NCI-H510A treated with DMSO at 0.1 percent for 48 hours (cell line): ENCODE results near the gene TLR9.

ENCODE experiments used
- DNase-seq: peaks from one replicate; lab custom pipeline; 2025; lab: John Stamatoyannopoulos, UW

The TLR9 gene

DNA sequence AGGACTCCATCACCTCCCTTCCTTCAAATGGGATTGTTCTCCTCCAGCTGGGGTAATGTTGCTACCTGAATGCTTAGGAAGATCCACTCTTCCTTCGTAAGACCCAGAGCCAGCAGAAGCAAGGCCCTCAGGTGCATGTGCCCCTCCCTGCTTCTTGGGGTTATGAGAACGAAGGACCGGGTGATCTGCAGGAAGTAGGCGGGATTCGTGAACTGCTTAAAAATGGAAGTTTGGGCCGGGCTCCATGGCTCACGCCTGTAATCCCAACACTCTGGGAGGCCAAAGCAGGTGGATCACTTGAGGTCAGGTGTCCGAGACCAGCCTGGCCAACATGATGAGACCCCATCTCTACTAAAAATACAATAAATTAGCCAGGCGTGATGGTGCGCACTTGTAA lies 8.0 kb downstream of the TLR9 start:
- no peak for DNase-seq

DNA sequence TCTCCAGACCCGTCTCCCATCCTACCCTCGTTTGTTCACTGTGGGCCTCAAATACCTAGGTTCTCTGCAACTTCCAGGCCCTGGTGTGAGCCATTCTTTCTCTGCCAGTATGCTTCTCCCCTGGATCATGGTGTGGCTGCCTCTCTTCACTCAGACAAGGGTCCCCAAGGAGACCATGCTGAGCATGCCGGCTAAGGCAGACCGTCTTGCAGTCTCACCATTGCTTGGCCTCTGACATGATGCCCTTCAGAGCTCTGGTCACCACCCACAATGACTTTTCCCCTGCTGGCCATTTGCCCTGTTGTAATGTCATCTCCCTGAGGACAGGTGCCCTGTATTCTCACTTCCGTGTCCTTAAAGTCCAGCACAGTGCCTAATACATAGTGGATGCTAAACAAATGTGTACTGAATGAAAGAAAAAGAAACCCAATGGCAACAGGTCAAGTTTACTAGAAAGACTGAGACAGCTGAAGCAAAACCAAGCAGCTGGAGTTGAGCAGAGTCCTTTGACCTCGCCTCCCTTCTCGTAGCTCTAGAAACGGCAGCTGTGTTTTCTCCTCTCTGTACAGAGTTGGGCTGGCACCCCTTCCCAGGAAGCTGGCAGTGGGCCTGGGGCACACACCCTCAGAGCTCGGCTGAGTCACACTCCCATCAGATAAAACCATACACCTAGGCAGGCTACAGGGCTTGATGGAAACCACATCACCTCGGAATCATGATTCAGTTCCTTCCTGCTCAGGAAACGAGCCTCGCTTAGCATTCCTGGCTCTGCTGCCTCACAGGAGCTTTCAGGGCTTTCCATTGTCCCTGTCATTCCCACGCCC lies 8.6 kb downstream of the TLR9 start:
- DNase-seq, result no peak

DNA sequence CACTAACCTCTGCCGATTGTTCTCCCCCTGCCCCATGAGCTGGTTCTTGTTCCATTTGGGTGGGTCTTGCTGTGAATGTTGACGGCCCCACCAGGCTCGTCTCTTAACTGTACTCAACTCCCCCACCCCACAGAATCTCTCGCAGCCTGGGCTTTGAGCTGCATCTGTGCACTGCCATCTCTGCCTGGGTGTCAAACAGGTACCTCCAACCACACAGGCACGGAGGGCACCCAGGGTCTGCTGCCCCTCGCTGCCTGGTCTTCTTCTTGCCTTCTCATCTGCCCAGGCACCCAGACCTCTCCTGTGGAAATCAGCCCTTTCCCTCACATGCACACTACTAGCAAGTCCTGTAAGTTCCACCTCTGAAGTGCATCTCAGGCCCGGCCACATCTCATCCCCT lies 10.1 kb downstream of the TLR9 start:
- no peak for DNase-seq

DNA sequence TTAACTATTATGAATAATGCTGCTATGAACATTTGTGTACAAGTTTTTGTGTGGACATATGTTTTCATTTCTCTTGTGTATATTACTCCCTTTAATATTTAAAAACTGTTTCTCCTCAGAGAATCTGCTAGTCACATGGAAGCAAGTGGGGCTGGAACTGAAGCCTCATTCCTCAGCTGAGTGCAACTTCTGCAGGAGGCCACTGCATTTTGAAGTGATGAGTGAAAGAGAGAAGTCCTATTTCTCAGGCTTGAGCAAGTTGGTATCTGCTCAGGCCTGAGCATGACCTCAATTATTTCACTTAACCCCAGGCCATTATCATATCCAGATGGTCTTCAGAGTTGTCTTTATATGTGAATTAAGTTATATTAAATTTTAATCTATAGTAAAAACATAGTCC lies 11.5 kb downstream of the TLR9 start:
- DNase-seq, result no peak

DNA sequence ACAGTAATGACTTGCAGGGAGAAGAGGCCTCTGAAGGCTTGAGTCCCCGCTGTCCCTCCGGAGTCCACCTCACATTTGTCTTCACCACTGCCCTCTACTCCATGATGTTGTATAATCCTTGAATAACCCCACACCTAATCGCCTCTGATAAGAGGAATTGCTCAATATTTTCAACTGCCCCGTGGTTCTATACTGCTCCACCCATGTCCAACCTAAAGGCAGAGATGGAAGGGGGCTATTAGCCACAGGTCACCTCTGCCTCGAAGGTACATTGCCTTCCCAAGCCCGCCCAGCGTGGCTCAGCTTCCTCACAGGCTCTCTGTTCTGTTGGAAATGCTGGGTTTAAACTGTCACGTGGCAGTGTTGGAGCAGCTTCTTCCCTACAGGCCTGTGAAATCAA lies 12.4 kb downstream of the TLR9 start:
- DNase-seq, result no peak

DNA sequence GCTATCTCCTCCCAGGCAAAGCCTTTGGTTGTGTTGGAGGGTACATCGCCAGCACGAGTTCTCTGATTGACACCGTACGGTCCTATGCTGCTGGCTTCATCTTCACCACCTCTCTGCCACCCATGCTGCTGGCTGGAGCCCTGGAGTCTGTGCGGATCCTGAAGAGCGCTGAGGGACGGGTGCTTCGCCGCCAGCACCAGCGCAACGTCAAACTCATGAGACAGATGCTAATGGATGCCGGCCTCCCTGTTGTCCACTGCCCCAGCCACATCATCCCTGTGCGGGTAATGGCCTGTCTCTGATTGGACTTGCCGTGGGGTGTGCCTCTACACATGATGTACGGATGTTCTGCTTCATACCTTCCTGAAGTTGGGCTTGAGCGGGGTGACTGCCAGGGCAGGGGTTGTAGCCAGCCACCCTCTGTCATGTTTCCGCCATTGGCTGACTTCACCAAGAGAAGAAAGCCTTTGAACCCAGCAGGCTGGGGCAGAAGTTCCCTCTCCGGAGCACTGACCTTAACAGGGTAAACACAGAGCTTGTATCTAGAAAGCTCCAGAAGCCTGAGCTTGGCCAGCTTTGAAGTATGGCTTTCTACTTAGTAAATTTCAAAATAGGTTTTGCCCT lies 14.1 kb downstream of the TLR9 start:
- DNase-seq, result no peak

DNA sequence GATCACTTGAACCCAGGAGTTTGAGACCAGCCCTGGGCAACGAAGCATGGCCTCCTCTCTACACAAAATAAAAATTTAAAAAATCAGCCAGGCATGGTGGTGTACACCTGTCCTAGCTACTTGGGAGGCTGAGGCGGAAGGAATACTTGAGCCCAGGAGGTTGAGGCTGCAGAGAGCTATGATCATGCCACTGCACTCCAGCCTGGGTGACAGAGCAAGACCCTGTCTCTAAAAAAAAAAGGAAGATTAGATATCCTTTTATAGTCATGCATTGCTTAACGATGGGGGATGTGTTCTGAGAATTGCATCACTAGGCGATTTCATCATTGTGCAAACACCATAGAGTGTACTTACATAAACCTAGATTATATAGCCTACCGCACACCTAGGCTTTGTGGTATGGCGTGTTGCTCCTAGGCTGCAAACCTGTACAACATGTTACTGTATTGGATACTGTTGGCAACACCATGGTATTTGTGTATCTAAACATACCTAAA lies 14.8 kb downstream of the TLR9 start:
- peak; percentile 24 for DNase-seq

DNA sequence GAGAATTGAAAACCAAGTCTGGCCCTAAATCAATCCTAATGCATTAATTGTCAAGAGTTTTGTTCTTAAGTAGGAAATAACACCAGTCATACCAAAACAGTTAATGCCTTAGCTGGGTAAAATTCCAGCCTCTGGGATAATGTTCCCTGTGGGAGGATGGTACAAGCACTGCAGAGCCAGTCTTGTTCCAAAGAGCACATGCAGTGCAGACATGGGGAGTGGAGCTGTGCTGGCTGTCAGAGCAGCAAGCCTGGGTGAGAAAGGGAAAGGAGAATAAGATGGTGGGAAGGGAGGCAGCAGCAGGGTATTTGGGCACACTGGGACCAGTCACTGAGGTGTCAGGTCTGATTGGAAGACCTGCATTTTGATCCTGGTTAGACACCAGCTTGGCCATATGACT lies 15.4 kb downstream of the TLR9 start:
- no peak for DNase-seq

DNA sequence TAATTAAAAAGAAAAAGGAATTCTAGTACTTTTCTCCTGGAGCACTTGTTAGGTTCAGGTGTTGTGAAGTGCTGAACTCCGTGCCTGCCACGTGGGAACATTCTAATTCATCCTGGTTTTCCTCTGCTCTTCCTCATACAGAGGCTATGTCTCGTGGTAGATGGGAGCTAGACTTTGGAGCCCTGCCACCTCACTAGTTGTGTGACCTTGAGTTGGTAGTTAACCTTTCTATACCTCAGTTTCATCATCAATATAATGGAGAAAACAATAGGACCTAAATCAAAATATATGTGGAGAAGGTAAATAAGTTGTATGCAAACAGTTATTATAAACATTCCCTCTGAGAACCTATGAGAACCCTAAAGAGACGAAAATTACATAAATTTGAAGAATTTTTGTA lies 16.9 kb downstream of the TLR9 start:
- DNase-seq, result no peak

DNA sequence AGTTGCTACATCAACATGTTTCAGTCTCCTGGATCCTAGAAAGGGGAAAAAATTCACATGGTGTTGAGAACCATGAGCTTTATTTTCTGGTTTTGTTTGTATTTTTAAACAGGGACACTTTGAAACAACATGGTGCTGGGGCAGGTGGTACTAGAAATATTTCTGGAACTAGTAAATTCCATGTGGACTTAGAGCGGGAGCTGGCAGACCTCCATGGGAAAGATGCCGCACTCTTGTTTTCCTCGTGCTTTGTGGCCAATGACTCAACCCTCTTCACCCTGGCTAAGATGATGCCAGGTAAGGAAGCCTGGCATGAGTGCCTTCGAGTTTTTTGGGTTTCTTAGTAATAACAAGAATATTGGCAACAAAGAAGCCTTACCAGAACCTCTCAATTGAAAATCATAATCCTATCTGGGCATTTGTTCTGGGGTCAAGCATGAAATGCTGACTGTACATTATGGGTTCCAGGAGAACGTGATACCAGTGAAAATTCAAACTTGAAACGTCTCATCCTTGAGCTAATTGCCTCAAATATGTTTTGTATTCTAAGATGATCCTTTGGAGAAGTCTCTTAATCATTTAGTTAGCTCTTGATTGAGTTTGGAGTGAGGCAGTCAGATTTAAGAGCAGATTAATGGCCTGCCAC lies 19.6 kb downstream of the TLR9 start:
- no peak for DNase-seq

DNA sequence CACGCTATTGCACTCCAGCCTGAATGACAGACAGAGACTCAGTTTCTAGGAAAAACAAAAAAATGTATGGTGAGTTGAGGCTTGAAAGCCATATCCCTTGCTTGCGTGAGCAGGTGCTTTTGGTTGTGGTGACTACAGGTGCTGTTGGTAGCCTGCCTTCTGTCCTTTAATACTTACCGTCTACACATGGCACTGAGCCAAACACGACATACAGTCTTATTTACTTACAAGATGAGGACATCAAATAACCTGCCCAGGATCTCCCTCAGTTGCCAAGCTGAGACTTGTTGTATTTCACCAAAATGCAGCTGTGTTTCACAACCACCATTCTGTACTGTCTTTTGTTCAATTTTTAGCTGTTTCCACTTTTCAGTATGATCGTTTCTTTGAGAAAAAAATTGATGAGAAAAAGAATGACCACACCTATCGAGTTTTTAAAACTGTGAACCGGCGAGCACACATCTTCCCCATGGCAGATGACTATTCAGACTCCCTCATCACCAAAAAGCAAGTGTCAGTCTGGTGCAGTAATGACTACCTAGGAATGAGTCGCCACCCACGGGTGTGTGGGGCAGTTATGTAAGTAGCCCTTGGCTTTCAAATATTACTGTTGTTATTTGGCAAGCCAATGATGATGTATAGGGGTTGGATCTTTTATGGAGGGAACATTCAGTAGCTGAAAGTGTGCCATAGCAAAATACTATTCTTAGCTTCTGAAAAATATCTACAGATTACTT lies 20.9 kb downstream of the TLR9 start:
- DNase-seq, result peak; percentile 79

DNA sequence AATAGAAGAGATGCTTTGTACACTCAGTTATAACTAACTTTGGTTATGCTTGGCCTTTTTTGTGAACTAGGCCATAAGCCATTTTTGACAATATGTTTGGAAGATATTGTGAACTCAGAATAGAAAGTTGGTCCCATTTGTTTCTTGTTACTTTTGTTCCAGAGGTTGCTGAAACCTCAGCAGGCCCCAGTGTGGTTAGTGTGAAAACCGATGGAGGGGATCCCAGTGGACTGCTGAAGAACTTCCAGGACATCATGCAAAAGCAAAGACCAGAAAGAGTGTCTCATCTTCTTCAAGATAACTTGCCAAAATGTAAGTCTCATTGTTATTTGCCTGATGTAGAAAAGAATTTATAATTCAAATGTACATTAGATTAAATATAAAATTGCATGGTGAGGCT lies 21.7 kb downstream of the TLR9 start:
- no peak for DNase-seq

DNA sequence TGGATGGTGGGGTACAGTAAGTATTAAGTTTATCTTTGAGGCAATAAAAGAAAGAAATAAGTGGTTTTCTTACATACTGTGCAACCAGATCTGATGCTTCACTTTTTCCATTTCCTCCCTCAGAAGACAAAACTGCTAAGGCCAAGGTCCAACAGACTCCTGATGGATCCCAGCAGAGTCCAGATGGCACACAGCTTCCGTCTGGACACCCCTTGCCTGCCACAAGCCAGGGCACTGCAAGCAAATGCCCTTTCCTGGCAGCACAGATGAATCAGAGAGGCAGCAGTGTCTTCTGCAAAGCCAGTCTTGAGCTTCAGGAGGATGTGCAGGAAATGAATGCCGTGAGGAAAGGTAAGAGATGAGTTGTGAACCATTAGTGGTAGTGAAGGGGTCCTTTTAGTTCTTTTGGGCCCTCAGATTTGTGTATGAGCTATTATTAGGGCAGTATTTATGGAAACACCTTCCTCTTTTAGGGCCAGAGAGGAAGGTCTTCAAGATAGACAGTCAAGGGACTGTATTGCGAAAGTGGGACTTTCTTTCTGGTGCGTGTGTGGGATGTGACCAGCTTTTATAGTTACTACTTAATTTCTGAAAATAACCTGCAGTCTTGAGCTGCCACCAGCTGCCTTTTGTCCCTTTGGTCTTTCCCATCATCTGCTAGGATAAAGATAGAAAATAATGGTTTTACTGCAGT lies 22.9 kb downstream of the TLR9 start:
- no peak for DNase-seq

DNA sequence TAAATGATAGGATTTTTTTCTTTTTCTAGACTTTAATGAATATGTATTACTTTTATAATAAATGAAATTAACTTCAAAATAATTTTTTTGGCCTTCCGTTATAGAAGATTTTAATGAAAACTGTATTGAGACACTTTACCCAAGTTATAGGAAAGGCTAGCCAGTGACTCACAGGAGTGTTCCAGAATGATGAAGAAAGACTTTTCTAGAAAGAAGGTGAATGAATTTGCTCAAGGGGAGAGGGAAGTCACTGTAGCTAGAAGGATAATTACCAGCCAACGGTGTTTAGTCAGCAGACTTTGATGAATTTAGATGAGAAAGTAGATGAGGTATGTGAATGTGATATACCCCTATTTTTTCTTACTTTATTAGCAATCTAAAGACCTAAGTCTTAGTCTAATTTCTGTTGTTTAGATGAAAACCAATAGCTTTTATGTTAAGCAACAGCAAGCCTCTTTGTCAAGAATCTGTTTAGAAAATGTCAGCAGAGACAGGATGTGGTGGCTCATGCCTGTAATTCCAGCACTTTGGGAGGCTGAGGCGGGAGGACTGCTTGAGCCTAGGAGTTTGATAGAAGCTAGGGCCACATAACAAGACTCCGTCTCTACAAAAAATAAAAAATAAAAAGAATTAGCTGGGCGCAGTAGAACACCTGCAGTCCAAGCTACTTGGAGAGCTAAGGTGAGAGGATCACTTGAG lies 24.3 kb downstream of the TLR9 start:
- no peak for DNase-seq

DNA sequence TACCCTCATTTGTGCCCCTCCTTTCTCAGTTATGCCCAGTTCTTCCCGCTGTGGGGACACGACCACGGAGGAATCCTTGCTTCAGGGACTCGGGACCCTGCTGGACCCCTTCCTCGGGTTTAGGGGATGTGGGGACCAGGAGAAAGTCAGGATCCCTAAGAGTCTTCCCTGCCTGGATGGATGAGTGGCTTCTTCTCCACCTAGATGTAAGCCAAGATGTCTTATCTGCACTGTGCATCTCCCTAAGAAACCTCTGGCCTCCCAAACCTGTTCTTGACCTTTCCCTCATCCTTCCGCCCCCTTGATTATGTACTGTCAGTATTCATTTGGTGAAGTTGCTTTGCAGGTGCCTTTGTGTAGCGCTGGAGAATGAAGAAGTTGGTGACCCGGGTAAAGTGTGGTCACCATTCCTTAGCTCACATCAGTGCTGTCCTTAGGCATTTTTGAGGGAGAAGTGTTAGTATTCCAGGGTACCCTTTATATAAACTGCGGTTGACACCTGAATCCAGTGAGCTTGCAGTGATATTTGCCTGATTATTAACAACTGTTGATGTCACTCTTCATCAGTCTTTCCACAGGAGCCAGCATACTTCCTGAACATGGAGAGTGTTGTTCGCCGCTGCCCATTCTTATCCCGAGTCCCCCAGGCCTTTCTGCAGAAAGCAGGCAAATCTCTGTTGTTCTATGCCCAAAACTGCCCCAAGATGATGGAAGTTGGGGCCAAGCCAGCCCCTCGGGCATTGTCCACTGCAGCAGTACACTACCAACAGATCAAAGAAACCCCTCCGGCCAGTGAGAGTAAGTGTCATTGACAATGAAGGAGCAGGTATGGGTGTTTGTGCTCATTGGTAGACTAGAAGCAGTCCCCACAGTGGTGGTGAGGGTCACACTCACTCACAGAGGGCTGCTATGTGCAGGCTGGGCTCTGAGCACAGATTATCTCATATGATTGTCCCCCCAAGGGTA lies 26.5 kb downstream of the TLR9 start:
- DNase-seq, result no peak

DNA sequence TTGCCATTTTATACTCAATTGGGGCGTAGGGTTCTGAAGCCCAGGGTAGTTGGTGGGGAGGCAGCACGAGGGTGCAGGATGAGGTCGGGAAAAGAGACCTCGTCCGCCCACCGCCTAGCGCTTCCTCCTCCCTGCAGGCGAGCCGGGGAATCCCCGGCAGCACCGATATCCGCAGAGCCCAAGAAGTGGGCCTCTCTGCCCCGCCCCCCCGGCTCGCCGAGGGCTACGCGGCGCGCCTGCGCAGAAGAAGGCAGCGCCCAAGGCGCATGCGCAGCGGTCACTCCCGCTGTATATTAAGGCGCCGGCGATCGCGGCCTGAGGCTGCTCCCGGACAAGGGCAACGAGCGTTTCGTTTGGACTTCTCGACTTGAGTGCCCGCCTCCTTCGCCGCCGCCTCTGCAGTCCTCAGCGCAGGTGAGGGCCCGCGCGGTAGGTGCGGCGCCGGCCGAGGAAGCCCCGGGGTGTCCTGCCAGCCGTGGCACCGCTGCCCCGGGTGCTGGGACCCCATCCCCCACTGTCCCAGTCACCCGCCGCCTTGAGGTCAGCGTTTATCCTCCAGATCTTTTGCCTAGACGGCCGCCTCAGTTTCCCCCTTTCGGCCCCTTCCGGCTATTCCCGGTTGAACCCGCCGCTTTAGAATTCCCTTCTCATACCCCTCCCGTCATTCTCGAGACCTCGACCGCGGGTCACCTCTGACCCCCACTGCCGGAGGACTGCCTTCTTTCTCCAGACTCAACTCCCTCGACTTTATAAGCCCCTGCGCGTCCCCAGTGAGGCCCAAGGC lies 27.4 kb downstream of the TLR9 start, which contains the start of gene ALAS1:
Gene ALAS1, plus strand, starts transcription at position 319 of the 784 bp plus-strand sequence. CDS start 1,082 bp downstream, outside the sequence.
- peak; percentile 80 for DNase-seq

DNA sequence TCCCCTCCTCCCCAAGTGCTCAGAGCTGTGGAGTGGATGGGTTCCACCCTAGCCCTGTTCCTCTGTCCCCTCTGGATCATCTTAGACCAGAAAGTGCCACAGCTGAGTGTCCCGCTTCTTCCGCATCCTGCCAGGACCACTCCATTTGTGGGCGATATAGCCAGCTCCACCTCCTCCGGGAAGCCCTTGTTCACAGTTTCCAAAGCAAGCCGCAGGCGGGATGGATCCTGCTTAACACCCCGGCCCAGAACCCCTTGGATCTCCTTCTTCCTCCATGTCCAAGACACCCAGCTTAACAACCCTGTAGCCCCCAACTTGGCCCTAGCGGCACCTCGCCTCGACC lies 28.0 kb downstream of the TLR9 start:
- DNase-seq, result no peak

DNA sequence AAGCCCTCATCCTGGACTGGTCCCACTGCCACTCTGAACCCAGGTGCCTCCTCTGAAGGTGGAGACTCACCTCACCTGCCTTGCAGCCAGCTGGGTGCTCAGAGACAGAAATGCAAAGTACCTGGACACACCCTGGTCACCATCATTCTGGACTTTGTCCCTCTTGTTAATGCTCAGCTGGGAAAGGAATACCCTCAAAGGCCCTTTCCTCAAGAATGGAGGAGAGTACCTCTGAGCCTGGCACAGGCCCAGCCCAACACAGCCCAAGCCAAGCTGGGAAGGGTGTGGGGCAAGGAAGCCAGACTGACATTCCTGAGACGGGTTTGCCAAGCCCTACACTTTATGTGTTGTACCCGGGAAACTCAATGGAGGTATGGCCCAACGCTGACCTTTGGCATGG lies 28.5 kb downstream of the TLR9 start:
- no peak for DNase-seq

DNA sequence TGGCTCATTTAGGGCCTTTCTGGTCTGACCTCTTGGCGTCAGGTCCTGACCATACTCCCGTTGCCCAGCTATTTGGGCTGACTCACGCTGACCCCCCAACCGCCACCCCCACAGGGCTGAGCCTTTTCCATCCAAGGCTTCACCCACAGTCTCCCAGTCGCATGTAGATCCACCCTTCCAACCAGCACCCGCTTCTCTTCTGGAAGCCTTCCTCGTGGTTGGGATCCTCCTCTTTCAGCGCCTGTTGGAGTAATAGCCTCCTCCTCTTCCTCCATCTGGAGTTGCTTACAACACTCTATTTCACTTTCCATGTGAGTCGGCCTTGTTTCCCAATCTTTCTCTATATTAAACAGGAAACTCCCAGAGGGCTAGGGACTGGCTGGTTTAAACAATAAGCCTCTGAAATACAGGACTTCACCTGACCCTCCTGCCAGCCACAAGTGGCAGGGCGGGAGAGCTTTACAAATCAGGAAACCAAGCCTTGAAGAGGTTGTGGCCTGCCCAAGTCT lies 29.6 kb downstream of the TLR9 start:
- no peak for DNase-seq
